Fibroblast of skin of left quadriceps (primary cell): ENCODE results near the gene SMIM28.

ENCODE experiments used
- DNase-seq, 2 experiments: peaks; one replicate each; pipeline ENCODE4 v3.0.0-alpha.2; 2013; ENCODE audit warnings: low read depth in 2 of 2

SMIM28 gene

DNA sequence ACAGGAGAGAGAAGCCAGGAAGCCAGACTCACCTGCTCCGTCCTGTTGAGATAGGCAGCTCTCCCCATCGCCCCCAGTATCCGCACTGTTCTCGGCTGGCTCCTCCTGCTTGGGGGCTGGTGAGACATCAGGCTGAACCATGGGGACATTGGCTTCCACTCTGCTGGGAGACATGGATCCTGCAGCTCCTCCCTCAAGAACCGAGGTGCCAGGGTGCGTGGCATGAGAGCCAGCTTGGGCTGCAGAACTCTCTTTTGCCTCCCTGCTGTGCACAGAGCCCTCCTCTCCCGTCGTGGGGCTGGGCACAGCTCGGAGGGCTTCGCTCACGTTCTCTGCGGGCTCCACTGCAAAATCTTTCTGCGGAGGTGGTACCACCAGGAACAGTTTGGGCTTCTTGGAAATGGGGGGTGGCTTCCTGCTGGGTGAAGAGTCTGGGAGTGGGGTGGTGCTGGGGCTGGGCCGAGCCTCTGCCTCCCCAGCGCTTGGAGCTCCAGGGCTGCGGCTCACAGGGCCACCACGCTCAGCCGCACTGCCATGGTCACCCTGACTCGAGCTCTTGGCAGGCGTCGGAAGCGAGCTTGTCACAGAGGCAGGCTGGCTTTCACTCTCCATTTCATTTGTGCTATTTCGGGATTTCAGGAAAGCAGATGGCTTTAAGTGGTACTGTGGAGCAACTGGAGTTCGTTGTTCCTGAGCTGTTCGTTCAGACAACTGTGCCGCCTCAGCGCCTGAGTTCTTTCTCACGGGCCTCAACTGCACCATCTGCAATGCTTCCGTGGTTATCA is 52.8 kb downstream of the SMIM28 start:
- DNase-seq = no peak

- no peak for DNase-seq
These were observed 53.8 kb downstream of the SMIM28 start for GRCh38 chr6:138431256-138432062.

- no peak for DNase-seq
These were observed 54.3 kb downstream of the SMIM28 start for GRCh38 chr6:138432063-138432356.
